NCI-H748 (cell line): Measurements from ENCODE around the gene ARL8B.
"Not testable (repeated sequence)": the region's sequence is repeated elsewhere in the genome, so short reads cannot be mapped to it uniquely, and the experiment has no call there.

ENCODE experiments used
- DNase-seq: peaks from one replicate; lab custom pipeline; 2025; ENCODE audit not compliant: unreplicated experiment; lab: John Stamatoyannopoulos, UW

The ARL8B gene

GRCh38 chr3:5144316-5144994, 22.4 kb downstream of the ARL8B start:
- peak; percentile 40 for DNase-seq

DNA sequence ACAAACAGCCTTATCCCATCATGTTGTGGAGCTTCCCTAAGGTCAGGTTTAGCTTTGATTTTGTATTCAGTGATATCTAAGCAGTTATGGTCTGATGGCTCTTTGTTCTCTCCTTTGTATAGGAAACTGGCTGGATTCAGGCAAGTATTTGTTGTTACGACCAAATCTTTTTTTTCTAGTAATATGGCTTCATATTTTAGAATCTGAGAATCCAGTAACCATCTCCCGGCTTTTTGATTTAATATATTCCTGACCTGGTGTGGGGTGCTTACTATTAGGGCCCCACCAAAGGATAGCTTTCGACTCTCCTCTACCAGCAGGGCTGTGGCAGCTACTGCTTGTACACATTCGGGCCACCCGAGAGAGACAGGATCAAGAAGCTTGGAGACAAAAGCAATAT, 23.0 kb downstream of the ARL8B start:
- no peak for DNase-seq

DNA sequence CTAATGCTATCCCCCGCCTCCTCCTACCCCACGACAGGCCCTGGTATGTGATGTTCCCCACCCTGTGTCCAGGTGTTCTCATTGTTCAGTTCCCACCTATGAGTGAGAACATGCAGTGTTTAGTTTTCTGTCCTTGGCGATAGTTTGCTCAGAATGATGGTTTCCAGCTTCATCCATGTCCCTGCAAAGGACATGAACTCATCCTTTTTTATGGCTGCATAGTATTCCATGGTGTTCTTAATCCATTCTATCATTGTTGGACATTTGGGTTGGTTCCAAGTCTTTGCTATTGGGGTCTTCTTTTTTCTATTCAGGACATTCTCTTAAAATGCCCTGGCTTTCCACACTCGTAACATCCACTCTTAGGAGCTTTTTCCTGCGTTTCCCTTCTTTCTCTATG, 25.1 kb downstream of the ARL8B start:
- DNase-seq, result not testable (repeated sequence)

DNA sequence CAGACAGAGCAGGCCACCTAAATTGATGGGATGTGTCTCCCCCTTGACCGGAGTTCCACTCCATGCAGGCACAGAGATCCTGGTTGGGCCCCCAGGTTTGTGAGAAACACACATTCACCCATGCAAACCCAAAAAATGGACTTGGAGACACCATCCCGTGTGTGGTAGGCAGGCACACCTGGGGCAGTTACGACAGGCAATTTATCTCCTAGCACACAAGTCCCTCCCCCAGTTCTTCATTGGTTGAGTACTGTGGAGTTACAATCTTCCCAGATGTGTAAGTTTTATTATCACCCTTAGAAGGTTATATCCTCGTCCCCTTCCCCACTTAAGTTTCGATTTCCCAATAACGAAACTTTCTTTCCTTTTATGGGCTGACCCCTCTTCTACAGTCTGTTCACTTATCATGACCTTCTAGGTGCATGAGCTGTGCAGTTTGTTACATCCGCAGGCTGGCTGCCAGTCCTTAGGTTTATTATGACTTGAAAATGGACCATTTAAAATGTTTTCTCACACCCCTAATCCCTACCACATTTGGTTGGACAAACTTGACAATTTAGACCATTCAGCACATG, 27.3 kb downstream of the ARL8B start:
- no peak for DNase-seq

DNA sequence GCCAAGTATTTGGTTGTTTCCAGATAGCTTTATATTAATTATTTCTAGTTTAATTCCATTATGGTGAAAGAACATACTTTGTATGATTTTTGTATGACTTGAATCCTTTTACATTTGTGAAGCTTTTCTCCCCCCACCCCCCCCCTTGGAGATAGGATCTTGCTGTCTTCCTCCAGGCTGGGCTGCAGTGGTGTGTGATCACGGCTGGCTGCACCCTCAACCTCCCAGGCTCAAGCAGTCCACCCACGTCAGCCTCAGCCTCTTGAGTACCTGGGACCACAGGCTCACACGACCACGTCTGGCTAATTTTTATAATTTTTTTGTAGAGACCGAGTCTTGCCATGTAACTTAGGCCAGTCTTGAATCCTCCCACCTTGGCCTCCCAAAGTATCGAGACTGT, 29.5 kb downstream of the ARL8B start:
- no peak for DNase-seq

- no peak for DNase-seq
These were observed 31.0 kb downstream of the ARL8B start for GRCh38 chr3:5153074-5153473.

- no peak for DNase-seq
These were observed 33.1 kb downstream of the ARL8B start for GRCh38 chr3:5155241-5155640.

- DNase-seq, result no peak
These were observed 38.2 kb downstream of the ARL8B start for GRCh38 chr3:5160321-5160720.

GRCh38 chr3:5160940-5161858, 39.1 kb downstream of the ARL8B start:
- DNase-seq, result no peak

- no peak for DNase-seq
These were observed 40.0 kb downstream of the ARL8B start for GRCh38 chr3:5162102-5162501.

GRCh38 chr3:5165698-5166097, 43.6 kb downstream of the ARL8B start:
- no peak for DNase-seq

- DNase-seq, result no peak
These were observed 44.8 kb downstream of the ARL8B start for GRCh38 chr3:5166846-5167245.

GRCh38 chr3:5168110-5168509, 46.0 kb downstream of the ARL8B start:
- DNase-seq, result no peak

- DNase-seq, result no peak
These were observed 47.7 kb downstream of the ARL8B start for GRCh38 chr3:5169807-5170206.

DNA sequence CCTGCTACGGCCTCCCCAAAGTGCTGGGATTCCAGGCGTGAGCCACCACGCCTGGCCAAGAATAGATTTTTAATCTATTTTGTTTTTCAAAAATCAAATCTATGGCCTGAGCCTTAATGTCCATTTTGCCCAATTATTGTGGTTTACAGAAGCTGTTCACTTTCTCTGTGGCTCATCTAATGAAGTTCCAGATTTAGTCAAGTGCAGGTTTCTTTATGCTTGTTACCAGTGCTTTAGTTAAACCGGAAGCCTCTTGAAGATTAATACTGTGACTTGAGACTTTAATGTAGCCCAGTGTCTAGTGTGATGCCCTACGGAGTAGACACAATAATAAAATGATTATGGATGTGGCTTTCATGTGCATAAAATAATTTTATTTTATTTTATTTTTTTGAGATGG, 48.9 kb downstream of the ARL8B start:
- DNase-seq, result no peak

DNA sequence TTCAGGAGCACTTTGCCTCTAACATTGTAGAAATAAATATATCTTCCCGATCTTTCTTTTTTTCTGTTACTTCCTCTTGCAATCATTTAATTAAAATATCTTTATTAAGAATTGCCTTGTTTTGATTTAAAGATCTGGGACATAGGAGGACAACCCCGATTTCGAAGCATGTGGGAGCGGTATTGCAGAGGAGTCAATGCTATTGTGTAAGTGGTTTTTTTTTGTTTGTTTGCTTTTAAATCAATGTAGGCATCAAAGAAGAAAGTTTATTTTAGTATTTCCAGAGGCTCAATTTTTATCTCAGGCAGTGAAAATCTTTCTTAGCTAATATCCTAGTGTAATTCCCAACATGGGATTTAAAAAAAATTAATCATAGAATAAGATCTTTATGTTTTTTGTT, 49.9 kb downstream of the ARL8B start:
- DNase-seq, result no peak

DNA sequence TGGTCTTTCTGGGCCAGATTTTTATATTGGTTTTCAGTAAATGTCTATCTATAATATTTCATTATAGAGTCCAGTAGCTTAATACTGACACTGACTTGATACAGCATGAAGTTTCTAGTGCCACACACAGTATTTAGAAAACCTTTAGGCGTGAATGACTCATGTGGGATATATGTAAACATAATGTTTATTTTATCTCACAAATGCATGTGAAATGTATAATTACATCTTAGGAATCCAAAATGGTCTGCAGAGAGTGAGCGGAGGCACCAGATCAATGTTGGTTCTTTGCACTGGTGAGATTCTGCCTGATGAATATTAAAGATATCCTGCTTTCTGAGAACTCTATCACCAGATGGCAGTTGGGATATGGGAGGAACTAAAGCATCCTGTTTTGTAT, 56.9 kb downstream of the ARL8B start:
- DNase-seq, result not testable (repeated sequence)

- DNase-seq, result no peak
These were observed 59.5 kb downstream of the ARL8B start for GRCh38 chr3:5181469-5182141.

DNA sequence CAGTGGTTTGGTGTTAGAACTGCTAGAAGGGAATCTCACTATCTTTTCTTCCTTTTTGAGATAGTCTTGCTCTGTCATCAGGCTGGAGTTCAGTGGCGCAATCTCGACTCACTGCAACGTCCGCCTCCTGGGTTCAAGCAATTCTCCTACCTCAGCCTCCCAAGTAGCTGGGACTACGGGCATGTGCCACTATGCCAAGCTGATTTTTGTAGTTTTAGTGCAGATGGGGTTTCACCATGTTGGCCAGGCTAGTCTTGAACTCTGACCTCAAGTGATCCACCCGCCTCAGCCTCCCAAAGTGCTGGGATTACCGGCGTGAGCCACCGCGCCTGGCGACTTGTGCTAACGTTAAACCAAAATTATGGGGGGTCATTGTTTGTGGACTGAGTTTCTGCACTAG, 61.6 kb downstream of the ARL8B start:
- not testable (repeated sequence) for DNase-seq

DNA sequence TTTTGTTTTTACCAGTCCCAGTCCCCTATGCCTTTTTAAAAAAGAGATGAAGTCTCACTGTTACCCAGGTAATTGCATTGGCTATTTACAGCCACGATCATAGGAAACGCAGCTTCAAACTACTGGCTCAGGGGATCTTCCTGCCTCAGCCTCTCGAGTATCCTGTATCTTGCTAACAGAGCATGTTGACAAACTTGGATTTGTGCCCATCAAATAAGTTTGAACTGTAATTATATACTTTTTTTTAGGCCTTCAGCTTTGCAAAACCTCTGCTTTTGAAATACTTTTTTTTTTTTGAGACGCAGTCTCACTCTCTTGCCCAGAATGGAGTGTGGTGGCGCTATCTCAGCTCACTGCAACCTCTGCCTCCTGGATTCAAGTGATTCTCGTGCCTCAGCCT, 62.4 kb downstream of the ARL8B start:
- DNase-seq, result no peak

- no peak for DNase-seq
These were observed 63.1 kb downstream of the ARL8B start for GRCh38 chr3:5185093-5185673.
